GM23248 (cell line): ENCODE results near the gene RIN1.

ENCODE experiments used
- EZH2 ChIP-seq: fragments of 200-600 bp; sonication (generic); IDR thresholded peaks from 2 replicates; pipeline ENCODE4 v1.6.1; 2018; ENCODE audit warnings: antibody characterized with exemption, mild to moderate bottlenecking; ENCODE audit not compliant: insufficient read depth, poor library complexity, severe bottlenecking
- EZH2phosphoT487 ChIP-seq: fragments of 200-600 bp; sonication (generic); IDR thresholded peaks from 2 replicates; pipeline ENCODE4 v1.6.1; 2018; ENCODE audit warnings: antibody characterized with exemption, moderate library complexity, mild to moderate bottlenecking, low read depth; ENCODE audit not compliant: insufficient read depth

GRCh38 chr11:66329165-66329673 lies 7.0 kb downstream of the RIN1 start:
- TF ChIP-seq EZH2 = no peak
- no peak for TF ChIP-seq EZH2phosphoT487
